Measurements from ENCODE around the gene SYNGAP1.

SYNGAP1 gene

GRCh38 chr6:33455051-33455450 lies 35.2 kb downstream of the SYNGAP1 start:
- Histone ChIP-seq H2AK5ac (ENCODE audit: low read length, severe bottlenecking) (no peak overlapping the region), H2AFZ (ENCODE audit: low read depth, low read length) (peak overlapping the region; percentile 75), H3K23ac (ENCODE audit: low read length in 2 of 2) (no peak overlapping the region), H2BK12ac (ENCODE audit: low read length in 2 of 2) (no peak overlapping the region), H3K14ac (ENCODE audit: low read length in 2 of 2) (no peak overlapping the region), H4K91ac (ENCODE audit: low read length) (no peak overlapping the region), H4K8ac (ENCODE audit: low read length) (peak overlapping the region; percentile 20), H3K4me2 (ENCODE audit: low read length, poor library complexity, severe bottlenecking) (peak overlapping the region; percentile 96), H2BK5ac (ENCODE audit: low read depth, low read length, poor library complexity, severe bottlenecking) (no peak overlapping the region), H3K27me3 (ENCODE audit: control insufficient read depth in 1 of 2, insufficient read depth in 1 of 2, low read length in 2 of 2) (no peaks in the 10 kb centered on the region), H3K9ac (ENCODE audit: low read length) (peak overlapping the region; percentile 97), H3K79me1 (replicated peaks; ENCODE audit: low read length, poor library complexity, severe bottlenecking) (peaks cover 39% of the 10 kb centered on the region), H3K18ac (ENCODE audit: low read depth in 1 of 2, low read length in 2 of 2) (no peak overlapping the region), H2BK15ac (ENCODE audit: low read depth, poor library complexity, severe bottlenecking) (no peak overlapping the region), H3K9me3 (ENCODE audit: control insufficient read depth, low read length) (no peaks in the 10 kb centered on the region), H3K36me3 (ENCODE audit: control insufficient read depth in 1 of 2, insufficient read depth in 2 of 2, low read depth in 1 of 2, low read length in 2 of 2) (peaks cover 24 to 25% of the 10 kb centered on the region in 2 experiments), H3K4me3 (ENCODE audit: insufficient read depth in 1 of 2, low read depth in 1 of 2, low read length in 2 of 2) (peak overlapping the region; percentile 87 to 99), H2BK120ac (ENCODE audit: low read depth, low read length) (no peak overlapping the region), H3K4ac (ENCODE audit: low read depth in 1 of 2, low read length in 2 of 2) (peak overlapping the region; percentile 3 to 9), H3K27ac (ENCODE audit: low read length, poor library complexity, severe bottlenecking) (no peak overlapping the region), H3K4me1 (ENCODE audit: control insufficient read depth, insufficient read depth, low read depth, low read length) (peaks cover 7% of the 10 kb centered on the region)
- WGBS = 56% methylated on average over 16 of the region's 16 CpGs
- no peak for DNase-seq

GRCh38 chr6:33456156-33456555 lies 36.3 kb downstream of the SYNGAP1 start:
- H3K4ac ChIP-seq (ENCODE audit: low read depth in 1 of 2, low read length in 2 of 2) = no peak overlapping the region
- peaks cover 23 to 25% of the 10 kb centered on the region in 2 experiments for H3K36me3 ChIP-seq (ENCODE audit: control insufficient read depth in 1 of 2, insufficient read depth in 2 of 2, low read depth in 1 of 2, low read length in 2 of 2)
- H3K9ac ChIP-seq (ENCODE audit: low read length) = no peak overlapping the region
- H3K14ac ChIP-seq (ENCODE audit: low read length in 2 of 2) = no peak overlapping the region
- H2AK5ac ChIP-seq (ENCODE audit: low read length, severe bottlenecking) = no peak overlapping the region
- H2BK120ac ChIP-seq (ENCODE audit: low read depth, low read length) = no peak overlapping the region
- H3K79me1 ChIP-seq (replicated peaks; ENCODE audit: low read length, poor library complexity, severe bottlenecking) = peaks cover 39% of the 10 kb centered on the region
- no peak overlapping the region for H2BK5ac ChIP-seq (ENCODE audit: low read depth, low read length, poor library complexity, severe bottlenecking)
- H3K4me2 ChIP-seq (ENCODE audit: low read length, poor library complexity, severe bottlenecking) = no peak overlapping the region
- H2BK15ac ChIP-seq (ENCODE audit: low read depth, poor library complexity, severe bottlenecking) = no peak overlapping the region
- H3K27ac ChIP-seq (ENCODE audit: low read length, poor library complexity, severe bottlenecking) = no peak overlapping the region
- H4K8ac ChIP-seq (ENCODE audit: low read length) = no peak overlapping the region
- peaks cover 7% of the 10 kb centered on the region for H3K4me1 ChIP-seq (ENCODE audit: control insufficient read depth, insufficient read depth, low read depth, low read length)
- no peaks in the 10 kb centered on the region for H3K9me3 ChIP-seq (ENCODE audit: control insufficient read depth, low read length)
- no peak for DNase-seq
- no peak overlapping the region for H2AFZ ChIP-seq (ENCODE audit: low read depth, low read length)
- H3K18ac ChIP-seq (ENCODE audit: low read depth in 1 of 2, low read length in 2 of 2) = no peak overlapping the region
- H4K91ac ChIP-seq (ENCODE audit: low read length) = no peak overlapping the region
- no peak overlapping the region for H3K4me3 ChIP-seq (ENCODE audit: insufficient read depth in 1 of 2, low read depth in 1 of 2, low read length in 2 of 2)
- H3K27me3 ChIP-seq (ENCODE audit: control insufficient read depth in 1 of 2, insufficient read depth in 1 of 2, low read length in 2 of 2) = no peaks in the 10 kb centered on the region
- 97% methylated on average over 12 of the region's 12 CpGs for WGBS
- H3K23ac ChIP-seq (ENCODE audit: low read length in 2 of 2) = no peak overlapping the region
- H2BK12ac ChIP-seq (ENCODE audit: low read length in 2 of 2) = no peak overlapping the region

DNA sequence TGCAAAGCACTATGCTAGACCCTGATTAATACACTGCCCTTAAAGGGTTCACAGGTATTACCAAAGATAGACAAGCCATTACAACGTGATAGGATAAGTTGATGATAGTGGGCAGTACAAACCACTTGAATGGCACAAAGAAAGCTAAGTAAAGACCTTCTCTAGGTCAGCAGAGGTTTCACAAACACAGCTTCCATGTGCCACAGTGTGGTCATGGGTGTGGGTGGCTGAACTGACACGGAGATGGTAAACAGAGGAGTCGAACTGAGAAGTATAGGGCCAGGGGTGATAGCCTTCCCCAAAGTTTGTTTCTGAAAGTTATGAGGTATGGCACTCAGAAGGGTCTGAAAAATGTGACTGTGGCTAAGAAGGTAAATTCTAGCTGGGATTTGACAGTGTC lies 38.8 kb downstream of the SYNGAP1 start:
- Histone ChIP-seq H2BK12ac (ENCODE audit: low read length in 2 of 2) (no peak overlapping the region), H3K4me2 (ENCODE audit: low read length, poor library complexity, severe bottlenecking) (no peak overlapping the region), H3K4me1 (ENCODE audit: control insufficient read depth, insufficient read depth, low read depth, low read length) (peaks cover 5% of the 10 kb centered on the region), H2AFZ (ENCODE audit: low read depth, low read length) (no peak overlapping the region), H3K79me1 (replicated peaks; ENCODE audit: low read length, poor library complexity, severe bottlenecking) (peaks cover 27% of the 10 kb centered on the region), H3K18ac (ENCODE audit: low read depth in 1 of 2, low read length in 2 of 2) (no peak overlapping the region), H2BK120ac (ENCODE audit: low read depth, low read length) (no peak overlapping the region), H2AK5ac (ENCODE audit: low read length, severe bottlenecking) (no peak overlapping the region), H2BK15ac (ENCODE audit: low read depth, poor library complexity, severe bottlenecking) (no peak overlapping the region), H4K8ac (ENCODE audit: low read length) (no peak overlapping the region), H3K14ac (ENCODE audit: low read length in 2 of 2) (no peak overlapping the region), H3K23ac (ENCODE audit: low read length in 2 of 2) (no peak overlapping the region), H3K36me3 (ENCODE audit: control insufficient read depth in 1 of 2, insufficient read depth in 2 of 2, low read depth in 1 of 2, low read length in 2 of 2) (peaks cover 10 to 20% of the 10 kb centered on the region in 2 experiments), H3K27me3 (ENCODE audit: control insufficient read depth in 1 of 2, insufficient read depth in 1 of 2, low read length in 2 of 2) (peaks cover 0 to 2% of the 10 kb centered on the region in 2 experiments), H3K27ac (ENCODE audit: low read length, poor library complexity, severe bottlenecking) (no peak overlapping the region), H4K91ac (ENCODE audit: low read length) (no peak overlapping the region), H3K9me3 (ENCODE audit: control insufficient read depth, low read length) (no peaks in the 10 kb centered on the region), H3K4me3 (ENCODE audit: insufficient read depth in 1 of 2, low read depth in 1 of 2, low read length in 2 of 2) (no peak overlapping the region), H3K4ac (ENCODE audit: low read depth in 1 of 2, low read length in 2 of 2) (no peak overlapping the region), H2BK5ac (ENCODE audit: low read depth, low read length, poor library complexity, severe bottlenecking) (no peak overlapping the region), H3K9ac (ENCODE audit: low read length) (no peak overlapping the region)
- DNase-seq = no peak
- 75% methylated on average over 3 of the region's 3 CpGs for WGBS

DNA sequence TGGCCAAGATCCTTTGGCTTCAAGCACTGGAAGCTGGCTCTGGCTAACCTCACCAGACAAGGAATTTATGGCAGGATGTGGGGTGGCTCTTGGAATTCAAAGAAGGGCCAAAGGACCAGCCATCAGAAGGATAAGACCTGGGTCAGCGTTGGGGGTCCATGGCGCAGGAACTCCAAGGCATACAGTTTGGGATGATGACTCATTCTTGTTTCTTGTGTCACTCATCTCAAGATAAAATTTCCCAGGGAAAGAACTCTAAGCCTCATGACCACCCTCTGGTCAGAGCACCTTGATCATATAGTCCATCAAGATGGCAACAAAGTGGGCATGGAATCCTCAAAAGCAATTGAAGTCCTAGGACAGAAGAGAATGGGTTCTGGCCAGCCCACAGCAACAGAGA lies 39.4 kb downstream of the SYNGAP1 start:
- no peak overlapping the region for H2AFZ ChIP-seq (ENCODE audit: low read depth, low read length)
- peaks cover 24% of the 10 kb centered on the region for H3K79me1 ChIP-seq (replicated peaks; ENCODE audit: low read length, poor library complexity, severe bottlenecking)
- DNase-seq = no peak
- H3K9ac ChIP-seq (ENCODE audit: low read length) = no peak overlapping the region
- H2BK12ac ChIP-seq (ENCODE audit: low read length in 2 of 2) = no peak overlapping the region
- H2BK120ac ChIP-seq (ENCODE audit: low read depth, low read length) = no peak overlapping the region
- no peak overlapping the region for H4K8ac ChIP-seq (ENCODE audit: low read length)
- no peak overlapping the region for H3K4me2 ChIP-seq (ENCODE audit: low read length, poor library complexity, severe bottlenecking)
- H3K36me3 ChIP-seq (ENCODE audit: control insufficient read depth in 1 of 2, insufficient read depth in 2 of 2, low read depth in 1 of 2, low read length in 2 of 2) = peaks cover 10 to 20% of the 10 kb centered on the region in 2 experiments
- H2BK5ac ChIP-seq (ENCODE audit: low read depth, low read length, poor library complexity, severe bottlenecking) = no peak overlapping the region
- H3K9me3 ChIP-seq (ENCODE audit: control insufficient read depth, low read length) = no peaks in the 10 kb centered on the region
- no peak overlapping the region for H4K91ac ChIP-seq (ENCODE audit: low read length)
- peaks cover 0 to 2% of the 10 kb centered on the region in 2 experiments for H3K27me3 ChIP-seq (ENCODE audit: control insufficient read depth in 1 of 2, insufficient read depth in 1 of 2, low read length in 2 of 2)
- H3K27ac ChIP-seq (ENCODE audit: low read length, poor library complexity, severe bottlenecking) = no peak overlapping the region
- WGBS = 75% methylated on average over 2 of the region's 2 CpGs
- no peak overlapping the region for H2BK15ac ChIP-seq (ENCODE audit: low read depth, poor library complexity, severe bottlenecking)
- no peak overlapping the region for H3K18ac ChIP-seq (ENCODE audit: low read depth in 1 of 2, low read length in 2 of 2)
- no peak overlapping the region for H2AK5ac ChIP-seq (ENCODE audit: low read length, severe bottlenecking)
- no peak overlapping the region for H3K14ac ChIP-seq (ENCODE audit: low read length in 2 of 2)
- peaks cover 5% of the 10 kb centered on the region for H3K4me1 ChIP-seq (ENCODE audit: control insufficient read depth, insufficient read depth, low read depth, low read length)
- no peak overlapping the region for H3K23ac ChIP-seq (ENCODE audit: low read length in 2 of 2)
- H3K4me3 ChIP-seq (ENCODE audit: insufficient read depth in 1 of 2, low read depth in 1 of 2, low read length in 2 of 2) = no peak overlapping the region
- no peak overlapping the region for H3K4ac ChIP-seq (ENCODE audit: low read depth in 1 of 2, low read length in 2 of 2)

Data from mesenchymal stem cell (in vitro differentiated cells and primary cell).